T1000 (cell line): ENCODE results near the gene PMIS2.

Experiments used
- DNase-seq: peaks from one replicate; lab custom pipeline; 2025; ENCODE audit warnings: mixed read lengths; lab: John Stamatoyannopoulos, UW

Gene PMIS2

GRCh38 chr19:35556846-35557538 lies 29.0 kb upstream of the PMIS2 start:
- no peak for DNase-seq

- DNase-seq, result no peak
These were observed 28.2 kb upstream of the PMIS2 start for GRCh38 chr19:35557539-35558399.

- DNase-seq, result no peak
These were observed 27.3 kb upstream of the PMIS2 start for GRCh38 chr19:35558400-35559280.

- DNase-seq, result no peak
These were observed 26.7 kb upstream of the PMIS2 start for GRCh38 chr19:35559281-35559659.

GRCh38 chr19:35559781-35560180 lies 26.2 kb upstream of the PMIS2 start:
- DNase-seq, result no peak

- no peak for DNase-seq
These were observed 25.7 kb upstream of the PMIS2 start for GRCh38 chr19:35560271-35560670.

- no peak for DNase-seq
These were observed 25.3 kb upstream of the PMIS2 start for GRCh38 chr19:35560677-35561076.

- no peak for DNase-seq
These were observed 24.5 kb upstream of the PMIS2 start for GRCh38 chr19:35561436-35561835.

- no peak for DNase-seq
These were observed 23.6 kb upstream of the PMIS2 start for GRCh38 chr19:35562336-35562735.

GRCh38 chr19:35562776-35563175 lies 23.2 kb upstream of the PMIS2 start:
- no peak for DNase-seq

- no peak for DNase-seq
These were observed 22.7 kb upstream of the PMIS2 start, which contains the start of gene ATP4A for GRCh38 chr19:35563207-35563829. ATP4A (minus strand) TSS chr19:35563658; CDS start chr19:35563629, 29 bp downstream.

- no peak for DNase-seq
These were observed 20.7 kb upstream of the PMIS2 start for GRCh38 chr19:35565016-35565856.

GRCh38 chr19:35566738-35567137 lies 19.2 kb upstream of the PMIS2 start:
- no peak for DNase-seq

- DNase-seq, result no peak
These were observed 16.6 kb upstream of the PMIS2 start for GRCh38 chr19:35569281-35569781.

GRCh38 chr19:35571406-35571965 lies 14.5 kb upstream of the PMIS2 start:
- DNase-seq, result no peak

GRCh38 chr19:35577918-35578317 lies 8.1 kb upstream of the PMIS2 start:
- no peak for DNase-seq

GRCh38 chr19:35578707-35579106 lies 7.3 kb upstream of the PMIS2 start:
- no peak for DNase-seq

GRCh38 chr19:35582760-35583159 lies 3.2 kb upstream of the PMIS2 start:
- no peak for DNase-seq

- no peak for DNase-seq
These were observed 1.3 kb downstream of the PMIS2 start for GRCh38 chr19:35587321-35587720.

GRCh38 chr19:35590875-35591274 lies 4.9 kb downstream of the PMIS2 start:
- DNase-seq, result no peak
